Epithelial cell of proximal tubule (primary cell): ENCODE measurements around the gene PNMA8A. TPM values are rescaled to one million over a fixed set of nuclear protein-coding genes. Genes with fewer than 3 reads are reported as not detected.
A peak's percentile ranks its signal among the peaks of the same experiment; 100 is the strongest.

Source experiments
- DNase-seq: peaks from one replicate; pipeline ENCODE4 v3.0.0-alpha.2; 2011; ENCODE audit warnings: low read depth
- H3K4me3 ChIP-seq: 2 replicates; pipeline ENCODE4 v1.5.1; 2011; ENCODE audit warnings: low read depth, mild to moderate bottlenecking, low read length
- CTCF ChIP-seq: conservative IDR thresholded peaks from 2 replicates; pipeline ENCODE4 v1.5.1; 2012; ENCODE audit warnings: low read depth, mild to moderate bottlenecking, low read length
- total RNA-seq: library from RNA; depleted of rRNA; stranded (reverse); fragments of >200 nt; gene quantifications from 2 replicates; pipeline ENCODE4 v1.2.3, GENCODE V29; 2015

Gene PNMA8A
- total RNA-seq, 1 donor from 2014 or later: 4.3 TPM

- DNase-seq: no peak
- H3K4me3 ChIP-seq: no peak overlapping the region
- no peak for TF ChIP-seq CTCF
These were observed 4.6 kb upstream of the PNMA8A start for GRCh38 chr19:46475986-46476385.

- no peak overlapping the region for H3K4me3 ChIP-seq
- no peak for TF ChIP-seq CTCF
- no peak for DNase-seq
These were observed 2.8 kb upstream of the PNMA8A start for GRCh38 chr19:46474211-46474610.

GRCh38 chr19:46472592-46472991 is 1.2 kb upstream of the PNMA8A start:
- no peak for DNase-seq
- no peak for TF ChIP-seq CTCF
- no peak overlapping the region for H3K4me3 ChIP-seq

GRCh38 chr19:46471811-46472543 is 614 bp upstream of the PNMA8A start:
- TF ChIP-seq CTCF: no peak
- peak overlapping the region; percentile 58 for H3K4me3 ChIP-seq
- no peak for DNase-seq

GRCh38 chr19:46470376-46470775 is 987 bp downstream of the PNMA8A start:
- no peak for DNase-seq
- peak overlapping the region; percentile 58 for H3K4me3 ChIP-seq
- no peak for TF ChIP-seq CTCF

- DNase-seq: no peak
- no peak for TF ChIP-seq CTCF
- H3K4me3 ChIP-seq: no peak overlapping the region
These were observed 1.7 kb downstream of the PNMA8A start for GRCh38 chr19:46469541-46470185.
